HCT116 (cell line): ENCODE results near the gene SAMD14. TPM values are rescaled to one million over a fixed set of nuclear protein-coding genes. Genes with fewer than 3 reads are reported as not detected.

Experiments
- ATAC-seq: fragments of 200-7000 bp; cut with Tn5 transposase; 2 replicates; pipeline ENCODE4 v1.9.1; 2020; ENCODE audit warnings: mild to moderate bottlenecking, moderate library complexity
- BruUV-seq: library from RNA; stranded (reverse); fragments of 400-500 nt; replicated peaks from 2 replicates; lab custom pipeline; 2021; lab: Mats Ljungman, UMichigan
- CTCF ChIA-PET: fragments of 300-600 bp; sonication (Branson Sonifier 250); formaldehyde crosslinking; loops from one replicate; lab custom pipeline; 2021; ENCODE audit warnings: antibody characterized with exemption; lab: Charles Lee
- POLR2A ChIA-PET: fragments of 300-600, 350-600 bp; sonication (Branson Sonifier 250); formaldehyde crosslinking; loops from one replicate; lab custom pipeline; 2021; ENCODE audit warnings: antibody characterized with exemption; lab: Charles Lee
- RAD21 ChIA-PET, 2 experiments: fragments of 300-600 bp; sonication (Branson Sonifier 250); formaldehyde crosslinking; loops; one replicate each; lab custom pipeline; 2023; ENCODE audit warnings: low total read pairs in 2 of 2; ENCODE audit not compliant: uncharacterized antibody in 2 of 2, unreplicated experiment in 2 of 2, low non-redundant PET in 1 of 2; lab: Charles Lee
- DNase-seq: peaks from one replicate; pipeline ENCODE4 v3.0.0-alpha.2; 2010; ENCODE audit warnings: low read depth, low spot score
- H2AFZ ChIP-seq: fragments of 200-600 bp; shearing (Covaris generic), sonication (generic); 2 replicates; pipeline ENCODE4 v1.6.1; 2017; ENCODE audit warnings: low read depth, mixed run types, mixed read lengths, antibody characterized with exemption, low read length; ENCODE audit not compliant: poor library complexity, severe bottlenecking
- H3K27ac ChIP-seq: 2 replicates; pipeline ENCODE4 v1.5.1; 2012; ENCODE audit warnings: low read depth, low read length
- H3K27me3 ChIP-seq: fragments of 200-600 bp; sonication (generic); 2 replicates; pipeline ENCODE4 v1.6.1; 2016; ENCODE audit warnings: mixed run types, low read length, mixed read lengths; ENCODE audit not compliant: insufficient read depth
- H3K36me3 ChIP-seq, 2 experiments: fragments of 200-500 bp in 1 of 2; fragments of 200-600 bp in 1 of 2; sonication (Bioruptor generic) in 1 of 2; sonication (generic) in 1 of 2; 2 replicates each; pipeline versions ENCODE4 v1.5.1 to v1.6.1; 2014 to 2016; ENCODE audit warnings: low read length in 2 of 2, inconsistent platforms in 1 of 2, mixed read lengths in 1 of 2, mixed run types in 1 of 2; ENCODE audit not compliant: insufficient read depth in 2 of 2, control insufficient read depth in 1 of 2
- H3K4me1 ChIP-seq, 2 experiments: fragments of 200-600 bp in 1 of 2; sonication (generic) in 1 of 2; 2 replicates each; pipeline versions ENCODE4 v1.5.1 to v1.6.1; 2012 to 2017; ENCODE audit warnings: low read length in 2 of 2, inconsistent platforms in 1 of 2, mild to moderate bottlenecking in 1 of 2, mixed read lengths in 1 of 2, mixed run types in 1 of 2, moderate library complexity in 1 of 2; ENCODE audit not compliant: insufficient read depth in 2 of 2, control insufficient read depth in 1 of 2
- H3K4me2 ChIP-seq: fragments of 200-600 bp; sonication (generic); 2 replicates; pipeline ENCODE4 v1.6.1; 2017; ENCODE audit warnings: mixed run types, low read length, mixed read lengths
- H3K4me3 ChIP-seq, 2 experiments: fragments of 200-600 bp in 1 of 2; sonication (generic) in 1 of 2; replicated peaks in 1 of 2; 2 replicates each; pipeline ENCODE4 v1.5.1; 2011 to 2016; ENCODE audit warnings: low read length in 2 of 2, control low read depth in 1 of 2, low read depth in 1 of 2, mild to moderate bottlenecking in 1 of 2, mixed read lengths in 1 of 2, mixed run types in 1 of 2
- H3K79me2 ChIP-seq: fragments of 200-600 bp; sonication (generic); 2 replicates; pipeline ENCODE4 v1.6.1; 2017; ENCODE audit warnings: mild to moderate bottlenecking, mixed run types, low read length, moderate library complexity, mixed read lengths; ENCODE audit not compliant: insufficient read depth
- H3K9ac ChIP-seq: fragments of 200-600 bp; sonication (generic); 2 replicates; pipeline ENCODE4 v1.6.1; 2016; ENCODE audit warnings: low read length, mixed read lengths
- H3K9me2 ChIP-seq: fragments of 200-600 bp; sonication (generic), shearing (Covaris generic); 2 replicates; pipeline ENCODE4 v1.6.1; 2017; ENCODE audit warnings: mixed run types, mild to moderate bottlenecking, moderate library complexity; ENCODE audit not compliant: insufficient read depth
- H3K9me3 ChIP-seq, 2 experiments: fragments of 200-500 bp in 1 of 2; fragments of 200-600 bp in 1 of 2; sonication (Bioruptor generic) in 1 of 2; sonication (generic) in 1 of 2; 2 replicates each; pipeline ENCODE4 v1.6.1; 2014 to 2017; ENCODE audit warnings: low read length in 2 of 2, mixed read lengths in 2 of 2, inconsistent platforms in 1 of 2, low read depth in 1 of 2, mild to moderate bottlenecking in 1 of 2, mixed run types in 1 of 2, moderate library complexity in 1 of 2; ENCODE audit not compliant: control insufficient read depth in 1 of 2, insufficient read depth in 1 of 2
- H4K20me1 ChIP-seq: fragments of 200-600 bp; sonication (generic), shearing (Covaris generic); 2 replicates; pipeline ENCODE4 v1.6.1; 2017; ENCODE audit warnings: mixed run types, mild to moderate bottlenecking, moderate library complexity; ENCODE audit not compliant: insufficient read depth
- EGR1 ChIP-seq: IDR thresholded peaks from 2 replicates; pipeline ENCODE4 v1.6.1; 2012; ENCODE audit warnings: low read depth
- ELF1 ChIP-seq: IDR thresholded peaks from 2 replicates; pipeline ENCODE4 v1.6.1; 2012; ENCODE audit warnings: low read depth, borderline replicate concordance
- EZH2 ChIP-seq: fragments of 200-600 bp; sonication (generic); IDR thresholded peaks from 2 replicates; pipeline ENCODE4 v1.6.1; 2017; ENCODE audit warnings: antibody characterized with exemption, mixed run types
- FOSL1 ChIP-seq: IDR thresholded peaks from 2 replicates; pipeline ENCODE4 v1.6.1; 2012; ENCODE audit warnings: low read depth
- JUND ChIP-seq: IDR thresholded peaks from 2 replicates; pipeline ENCODE4 v1.6.1; 2012
- POLR2A ChIP-seq: IDR thresholded peaks from 2 replicates; pipeline ENCODE4 v1.7.0; 2011; ENCODE audit warnings: borderline replicate concordance; ENCODE audit not compliant: insufficient read depth, insufficient read length; ENCODE audit errors: extremely low read depth
- POLR2AphosphoS5 ChIP-seq: IDR thresholded peaks from 2 replicates; pipeline ENCODE4 v1.6.1; 2011; ENCODE audit warnings: mild to moderate bottlenecking, low read depth, low read length, moderate library complexity
- RAD21 ChIP-seq: IDR thresholded peaks from 2 replicates; pipeline ENCODE4 v1.6.1; 2012; ENCODE audit warnings: low read depth, mild to moderate bottlenecking
- SIN3A ChIP-seq: IDR thresholded peaks from 2 replicates; pipeline ENCODE4 v1.6.1; 2012; ENCODE audit warnings: low read depth
- TCF7L2 ChIP-seq: IDR thresholded peaks from 2 replicates; pipeline ENCODE4 v1.7.0; 2011; ENCODE audit warnings: borderline replicate concordance, inconsistent platforms; ENCODE audit not compliant: insufficient read depth, insufficient read length; ENCODE audit errors: extremely low read depth
- YY1 ChIP-seq: IDR thresholded peaks from 2 replicates; pipeline ENCODE4 v1.6.1; 2011; ENCODE audit warnings: low read length, low read depth, moderate library complexity, mild to moderate bottlenecking; ENCODE audit not compliant: insufficient replicate concordance; ENCODE audit errors: extremely low read depth
- ZFX ChIP-seq: fragments of 450-650 bp; IDR thresholded peaks from 2 replicates; pipeline ENCODE4 v1.6.1; 2017
- intact Hi-C: fragments of 100-400 bp; cut with micrococcal nuclease; formaldehyde crosslinking; loops from 2 replicates; pipeline ENCODE4 v1.10.0; 2022
- total RNA-seq: library from RNA; stranded (reverse); gene quantifications from one replicate; pipeline ENCODE4 v1.2.1, GENCODE V29; 2021; ENCODE audit not compliant: unreplicated experiment
- TF ChIP-seq, protein P1 (sequence below): IDR thresholded peaks from 2 replicates; pipeline ENCODE4 v1.6.1; 2011; ENCODE audit warnings: mild to moderate bottlenecking, low read length, moderate library complexity; ENCODE audit not compliant: insufficient replicate concordance; ENCODE audit errors: extremely low read depth
- TF ChIP-seq, protein P2 (sequence below), 3 experiments: fragments of 200-600 bp in 1 of 3; sonication (generic) in 1 of 3; IDR thresholded peaks in 2 of 3; conservative IDR thresholded peaks in 1 of 3; 2 replicates each; pipeline ENCODE4 v1.5.1; 2012 to 2017; ENCODE audit warnings: low read depth in 2 of 3, low read length in 2 of 3, antibody characterized with exemption in 1 of 3, borderline replicate concordance in 1 of 3, control low read depth in 1 of 3, mild to moderate bottlenecking in 1 of 3, mixed read lengths in 1 of 3, mixed run types in 1 of 3, moderate library complexity in 1 of 3; ENCODE audit not compliant: insufficient read depth in 1 of 3

Gene SAMD14
- total RNA-seq, 1 experiment from 2014 or later: 1.5 TPM

DNA sequence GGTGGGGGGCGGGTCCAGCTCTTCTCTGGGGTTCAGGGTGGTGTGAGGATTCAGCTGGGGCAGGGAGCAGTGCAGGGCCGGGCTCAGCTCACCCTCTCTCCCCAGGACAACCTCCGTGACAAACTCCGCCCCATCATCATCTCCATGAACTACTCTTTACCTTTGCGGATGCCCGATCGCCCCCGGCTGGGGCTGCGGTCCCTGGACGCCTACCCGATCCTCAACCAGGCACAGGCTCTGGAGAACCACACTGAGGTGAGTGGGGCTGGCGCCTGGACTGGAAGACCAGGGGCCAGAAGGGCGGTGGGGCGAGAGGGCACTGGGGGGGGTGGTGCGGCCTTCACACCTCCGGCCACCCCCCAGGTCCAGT lies 53.8 kb downstream of the SAMD14 start (continued):
- TF ChIP-seq FOSL1 (no peak), EGR1 (no peak), ZFX (no peak), JUND (no peak), TCF7L2 (no peak), EZH2 (no peak), ELF1 (no peak)

DNA sequence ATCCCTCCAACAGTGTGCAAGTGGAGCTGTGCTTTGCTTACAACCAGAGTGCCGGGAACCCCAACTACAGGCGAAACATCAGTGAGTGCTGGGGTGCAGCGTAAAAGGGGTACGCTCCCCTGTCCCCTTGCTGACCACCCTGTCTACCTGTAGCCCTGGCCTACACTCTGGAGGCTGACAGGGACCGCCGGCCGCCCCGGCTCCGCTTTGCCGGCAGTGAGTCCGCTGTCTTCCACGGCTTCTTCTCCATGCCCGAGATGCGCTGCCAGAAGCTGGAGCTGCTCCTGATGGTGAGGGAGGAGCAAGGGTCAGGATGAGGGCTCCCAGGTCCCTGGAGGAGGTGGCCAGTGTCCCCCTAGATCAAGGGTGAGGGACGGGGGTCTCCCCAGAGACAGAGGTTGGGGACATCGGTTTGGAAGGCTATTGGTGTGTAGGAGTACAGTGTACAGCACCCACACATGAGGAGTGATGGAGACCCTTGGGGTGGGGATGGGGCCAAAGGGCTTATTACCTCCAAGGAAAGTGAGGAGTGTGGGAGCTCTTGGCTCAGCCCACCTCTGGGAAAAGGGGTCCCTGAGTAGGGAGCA lies 54.4 kb downstream of the SAMD14 start:
- H3K9me3 ChIP-seq: no peaks in the 10 kb centered on the region
- no peaks in the 10 kb centered on the region for H3K27me3 ChIP-seq
- no peak overlapping the region for H3K4me3 ChIP-seq
- no peaks in the 10 kb centered on the region for H3K9me2 ChIP-seq
- ChIA-PET CTCF (no interaction called here), POLR2A (interaction anchor here (0.6 kb wide), 1 partner anchor 72 kb away, joined by 3 read pairs; no protein-coding TSS in a partner anchor), RAD21 (no interaction called here)
- H3K4me2 ChIP-seq: no peak overlapping the region
- peaks cover 62% of the 10 kb centered on the region; the same call in 1 of the 2 replicates for H3K79me2 ChIP-seq
- H2AFZ ChIP-seq: no peak overlapping the region
- ATAC-seq (no peak), DNase-seq (no peak)
- peaks cover 6 to 19% of the 10 kb centered on the region in 2 experiments; a peak in 2 of 4 replicates for H3K4me1 ChIP-seq
- BruUV-seq: no TSS peak
- H3K9ac ChIP-seq: no peak overlapping the region
- H4K20me1 ChIP-seq: peaks cover 5% of the 10 kb centered on the region; the same call in 1 of the 2 replicates
- H3K36me3 ChIP-seq: peaks cover 91 to 96% of the 10 kb centered on the region in 2 experiments
- H3K27ac ChIP-seq: no peak overlapping the region
- TF ChIP-seq, protein P1, sequence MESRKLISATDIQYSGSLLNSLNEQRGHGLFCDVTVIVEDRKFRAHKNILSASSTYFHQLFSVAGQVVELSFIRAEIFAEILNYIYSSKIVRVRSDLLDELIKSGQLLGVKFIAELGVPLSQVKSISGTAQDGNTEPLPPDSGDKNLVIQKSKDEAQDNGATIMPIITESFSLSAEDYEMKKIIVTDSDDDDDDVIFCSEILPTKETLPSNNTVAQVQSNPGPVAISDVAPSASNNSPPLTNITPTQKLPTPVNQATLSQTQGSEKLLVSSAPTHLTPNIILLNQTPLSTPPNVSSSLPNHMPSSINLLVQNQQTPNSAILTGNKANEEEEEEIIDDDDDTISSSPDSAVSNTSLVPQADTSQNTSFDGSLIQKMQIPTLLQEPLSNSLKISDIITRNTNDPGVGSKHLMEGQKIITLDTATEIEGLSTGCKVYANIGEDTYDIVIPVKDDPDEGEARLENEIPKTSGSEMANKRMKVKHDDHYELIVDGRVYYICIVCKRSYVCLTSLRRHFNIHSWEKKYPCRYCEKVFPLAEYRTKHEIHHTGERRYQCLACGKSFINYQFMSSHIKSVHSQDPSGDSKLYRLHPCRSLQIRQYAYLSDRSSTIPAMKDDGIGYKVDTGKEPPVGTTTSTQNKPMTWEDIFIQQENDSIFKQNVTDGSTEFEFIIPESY: no peak
- TF ChIP-seq POLR2AphosphoS5: no peak
- TF ChIP-seq, protein P2, sequence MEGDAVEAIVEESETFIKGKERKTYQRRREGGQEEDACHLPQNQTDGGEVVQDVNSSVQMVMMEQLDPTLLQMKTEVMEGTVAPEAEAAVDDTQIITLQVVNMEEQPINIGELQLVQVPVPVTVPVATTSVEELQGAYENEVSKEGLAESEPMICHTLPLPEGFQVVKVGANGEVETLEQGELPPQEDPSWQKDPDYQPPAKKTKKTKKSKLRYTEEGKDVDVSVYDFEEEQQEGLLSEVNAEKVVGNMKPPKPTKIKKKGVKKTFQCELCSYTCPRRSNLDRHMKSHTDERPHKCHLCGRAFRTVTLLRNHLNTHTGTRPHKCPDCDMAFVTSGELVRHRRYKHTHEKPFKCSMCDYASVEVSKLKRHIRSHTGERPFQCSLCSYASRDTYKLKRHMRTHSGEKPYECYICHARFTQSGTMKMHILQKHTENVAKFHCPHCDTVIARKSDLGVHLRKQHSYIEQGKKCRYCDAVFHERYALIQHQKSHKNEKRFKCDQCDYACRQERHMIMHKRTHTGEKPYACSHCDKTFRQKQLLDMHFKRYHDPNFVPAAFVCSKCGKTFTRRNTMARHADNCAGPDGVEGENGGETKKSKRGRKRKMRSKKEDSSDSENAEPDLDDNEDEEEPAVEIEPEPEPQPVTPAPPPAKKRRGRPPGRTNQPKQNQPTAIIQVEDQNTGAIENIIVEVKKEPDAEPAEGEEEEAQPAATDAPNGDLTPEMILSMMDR (IDR thresholded peaks at IDR 0.05 in 2 of 3, conservative IDR thresholded peaks at IDR 0.05 in 1 of 3; ENCODE audit: borderline replicate concordance in 1 of 3, insufficient read depth in 1 of 3, low read depth in 2 of 3, low read length in 2 of 3): no peak
- no peak for TF ChIP-seq YY1
- TF ChIP-seq ZFX: no peak
- no peak for TF ChIP-seq RAD21
- TF ChIP-seq SIN3A: no peak
- no peak for TF ChIP-seq POLR2A
- intact Hi-C loops: no loop called here
